PC-3 (cell line): ENCODE measurements around the gene L3MBTL4. TPM values are rescaled to one million over a fixed set of nuclear protein-coding genes. Genes with fewer than 3 reads are reported as not detected.
A peak's percentile ranks its signal among the peaks of the same experiment; 100 is the strongest.

Experiments used
- ATAC-seq: fragments of 200-7000 bp; cut with Tn5 transposase; 2 replicates; pipeline ENCODE4 v1.9.1; 2020; ENCODE audit warnings: mild to moderate bottlenecking, moderate library complexity
- BruUV-seq: library from RNA; stranded (reverse); fragments of 400-500 nt; replicated peaks from 2 replicates; lab custom pipeline; 2021; lab: Mats Ljungman, UMichigan
- CTCF ChIA-PET: fragments of 300-600 bp; sonication (Branson Sonifier 250); formaldehyde crosslinking; loops from one replicate; lab custom pipeline; 2022; ENCODE audit warnings: antibody characterized with exemption; lab: Charles Lee
- POLR2A ChIA-PET: fragments of 300-600 bp; sonication (Branson Sonifier 250); formaldehyde crosslinking; loops from one replicate; lab custom pipeline; 2022; ENCODE audit warnings: antibody characterized with exemption; ENCODE audit not compliant: unreplicated experiment; lab: Charles Lee
- DNase-seq: peaks from one replicate; pipeline ENCODE4 v3.0.0-alpha.2; 2015
- H2AFZ ChIP-seq: fragments of 300-600 bp; sonication (generic); 2 replicates; pipeline ENCODE4 v1.6.0; 2016; ENCODE audit warnings: antibody characterized with exemption, low read length
- H3F3A ChIP-seq: fragments of 300-600 bp; sonication (generic); one replicate; pipeline ENCODE4 v1.6.0; 2017; ENCODE audit warnings: antibody characterized with exemption, low read length, control low read depth, mild to moderate bottlenecking; ENCODE audit not compliant: unreplicated experiment
- H3K27ac ChIP-seq: fragments of 300-600 bp; sonication (generic); 2 replicates; pipeline ENCODE4 v1.5.1; 2016; ENCODE audit warnings: mild to moderate bottlenecking, low read length
- H3K27me3 ChIP-seq: fragments of 300-600 bp; sonication (generic); 2 replicates; pipeline ENCODE4 v1.6.1; 2016; ENCODE audit warnings: low read length, mixed read lengths
- H3K36me3 ChIP-seq: fragments of 300-600 bp; sonication (generic); 2 replicates; pipeline ENCODE4 v1.6.1; 2016; ENCODE audit warnings: low read depth, mixed run types, low read length, mixed read lengths
- H3K4me1 ChIP-seq: fragments of 300-600 bp; sonication (generic); 2 replicates; pipeline ENCODE4 v1.5.1; 2016; ENCODE audit warnings: low read length; ENCODE audit not compliant: insufficient read depth
- H3K4me2 ChIP-seq: fragments of 300-600 bp; sonication (generic); 2 replicates; pipeline ENCODE4 v1.6.0; 2016; ENCODE audit warnings: low read length
- H3K4me3 ChIP-seq: fragments of 300-600 bp; sonication (generic); 2 replicates; pipeline ENCODE4 v1.5.1; 2016; ENCODE audit warnings: mild to moderate bottlenecking, low read length, mixed read lengths
- H3K79me2 ChIP-seq: fragments of 300-600 bp; sonication (generic); 2 replicates; pipeline ENCODE4 v1.6.1; 2017; ENCODE audit warnings: low read length, mixed read lengths
- H3K9ac ChIP-seq: fragments of 300-600 bp; sonication (generic); 2 replicates; pipeline ENCODE4 v1.6.0; 2016; ENCODE audit warnings: mild to moderate bottlenecking, low read length
- H3K9me2 ChIP-seq: fragments of 300-600 bp; sonication (generic); replicated peaks from 2 replicates; pipeline ENCODE4 v1.6.1; 2016; ENCODE audit warnings: mixed run types, low read length, mixed read lengths
- H3K9me3 ChIP-seq: fragments of 300-600 bp; sonication (generic); 2 replicates; pipeline ENCODE4 v1.6.1; 2016; ENCODE audit warnings: low read length, mixed read lengths
- H4K20me1 ChIP-seq: fragments of 300-600 bp; sonication (generic); 2 replicates; pipeline ENCODE4 v1.6.1; 2016; ENCODE audit warnings: low read length, mixed read lengths
- CTCF ChIP-seq: fragments of 300-600 bp; sonication (generic); conservative IDR thresholded peaks from 2 replicates; pipeline ENCODE4 v1.5.1; 2017; ENCODE audit warnings: antibody characterized with exemption, low read depth, mild to moderate bottlenecking, low read length
- EZH2 ChIP-seq: fragments of 300-600 bp; sonication (generic); IDR thresholded peaks from one replicate; pipeline ENCODE4 v1.6.1; 2017; ENCODE audit warnings: antibody characterized with exemption, mild to moderate bottlenecking, low read length; ENCODE audit not compliant: unreplicated experiment
- EZH2phosphoT487 ChIP-seq: fragments of 300-600 bp; sonication (generic); IDR thresholded peaks from 2 replicates; pipeline ENCODE4 v1.6.1; 2018; ENCODE audit warnings: mild to moderate bottlenecking, antibody characterized with exemption, low read length, borderline replicate concordance
- intact Hi-C: fragments of 100-400 bp; cut with micrococcal nuclease; formaldehyde crosslinking; loops from 2 replicates; pipeline ENCODE4 v1.9.0; 2023
- total RNA-seq: library from RNA; depleted of rRNA; stranded (reverse); fragments of >200 nt; gene quantifications from 2 replicates; pipeline ENCODE4 v1.2.3, GENCODE V29; 2014

L3MBTL4 gene
- total RNA-seq, 1 experiment from 2014 or later, result 0.47 TPM

DNA sequence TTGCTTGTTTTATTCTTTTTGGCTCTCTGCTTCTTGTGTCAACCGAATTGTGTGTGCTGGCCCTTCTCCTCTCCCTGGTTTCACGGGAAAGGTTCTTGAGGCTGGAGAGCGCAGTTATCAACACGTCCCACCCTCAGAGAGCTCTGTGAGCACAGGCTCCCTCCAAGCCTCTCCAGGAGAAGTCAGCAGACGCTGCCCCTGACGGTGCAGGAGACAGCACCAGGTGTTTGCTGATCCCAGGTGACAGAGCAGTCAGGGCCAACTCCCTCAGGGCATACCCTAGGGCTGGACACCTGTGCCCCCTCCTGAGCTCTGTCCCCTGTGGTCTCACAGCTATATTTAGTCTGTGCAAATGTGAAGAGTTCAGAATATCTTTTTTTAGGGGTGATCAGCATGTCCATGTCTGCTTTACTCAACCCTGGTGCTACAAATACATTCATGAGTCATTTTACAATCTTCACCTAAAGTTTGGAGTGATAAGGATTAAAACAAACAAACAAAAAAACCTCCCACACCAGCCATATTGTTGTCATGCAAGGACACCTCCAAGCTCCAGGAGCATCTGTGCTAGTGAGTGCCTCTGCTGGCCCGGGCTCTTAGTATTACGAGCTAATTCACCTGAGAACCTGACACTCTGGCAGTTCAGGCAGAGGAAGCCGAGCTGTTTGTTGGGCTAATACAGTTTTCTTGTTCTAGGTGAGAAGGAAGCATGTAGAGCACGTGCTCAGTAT, 453.4 kb downstream of the L3MBTL4 start:
- ChIA-PET CTCF (no interaction called here), POLR2A (no interaction called here)
- peak; percentile 20 for ATAC-seq
- Histone ChIP-seq H3K4me2 (no peak overlapping the region), H4K20me1 (no peaks in the 10 kb centered on the region), H3K9me3 (no peaks in the 10 kb centered on the region), H3K79me2 (no peaks in the 10 kb centered on the region), H3K27ac (no peak overlapping the region), H3K27me3 (no peaks in the 10 kb centered on the region), H3F3A (no peaks in the 10 kb centered on the region), H2AFZ (no peak overlapping the region), H3K9ac (no peak overlapping the region), H3K4me3 (no peak overlapping the region), H3K9me2 (no peaks in the 10 kb centered on the region), H3K4me1 (0 out of 2 replicates have a peak, but pooled peaks cover 5% of the 10 kb centered on the region), H3K36me3 (no peaks in the 10 kb centered on the region)
- no peak for DNase-seq
- BruUV-seq, result no TSS peak
- TF ChIP-seq EZH2phosphoT487 (no peak), CTCF (no peak), EZH2 (no peak)
- intact Hi-C loops, result no loop called here

- H3K27me3 ChIP-seq, result no peaks in the 10 kb centered on the region
- ChIA-PET POLR2A (no interaction called here), CTCF (no interaction called here)
- H3K36me3 ChIP-seq, result no peaks in the 10 kb centered on the region
- H3K4me3 ChIP-seq, result no peak overlapping the region
- intact Hi-C loops, result no loop called here
- H3F3A ChIP-seq, result no peaks in the 10 kb centered on the region
- BruUV-seq, result no TSS peak
- no peaks in the 10 kb centered on the region for H3K79me2 ChIP-seq
- ATAC-seq, result no peak
- no peak overlapping the region for H3K27ac ChIP-seq
- H4K20me1 ChIP-seq, result no peaks in the 10 kb centered on the region
- TF ChIP-seq CTCF (no peak), EZH2 (no peak), EZH2phosphoT487 (no peak)
- 0 out of 2 replicates have a peak, but pooled peaks cover 5% of the 10 kb centered on the region for H3K4me1 ChIP-seq
- no peak for DNase-seq
- H3K4me2 ChIP-seq, result no peak overlapping the region
- H2AFZ ChIP-seq, result no peak overlapping the region
- no peak overlapping the region for H3K9ac ChIP-seq
- H3K9me2 ChIP-seq, result no peaks in the 10 kb centered on the region
- no peaks in the 10 kb centered on the region for H3K9me3 ChIP-seq
Measured at GRCh38 chr18:5958822-5959221, 455.9 kb downstream of the L3MBTL4 start.

DNA sequence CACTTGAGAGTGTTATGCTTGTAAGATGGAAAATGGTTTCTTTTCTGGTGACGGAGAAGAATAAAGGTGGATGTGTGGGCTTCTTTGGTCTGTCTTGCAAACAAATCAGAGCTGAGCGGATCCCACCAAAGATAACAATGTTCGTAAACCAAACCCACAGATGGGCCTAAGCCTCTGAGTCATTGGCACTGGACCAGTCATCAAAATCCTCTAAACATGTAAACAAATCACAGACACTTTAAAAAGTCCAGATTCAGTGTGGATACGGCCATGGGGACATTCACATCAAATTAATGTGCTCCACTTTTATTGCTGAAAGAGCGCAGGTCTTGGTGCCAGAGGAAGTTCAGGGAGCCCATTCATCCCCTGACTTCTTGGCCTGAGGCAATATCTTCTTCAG, 458.9 kb downstream of the L3MBTL4 start:
- no peaks in the 10 kb centered on the region for H3K27me3 ChIP-seq
- H3F3A ChIP-seq, result no peaks in the 10 kb centered on the region
- no peaks in the 10 kb centered on the region for H4K20me1 ChIP-seq
- TF ChIP-seq EZH2phosphoT487, result no peak
- TF ChIP-seq CTCF, result no peak
- TF ChIP-seq EZH2, result no peak
- H3K4me3 ChIP-seq, result no peak overlapping the region
- H2AFZ ChIP-seq, result no peak overlapping the region
- DNase-seq (no peak), ATAC-seq (no peak)
- ChIA-PET CTCF (no interaction called here), POLR2A (no interaction called here)
- intact Hi-C loops, result no loop called here
- no peak overlapping the region for H3K4me2 ChIP-seq
- no peaks in the 10 kb centered on the region for H3K4me1 ChIP-seq
- no peaks in the 10 kb centered on the region for H3K9me2 ChIP-seq
- no peak overlapping the region for H3K27ac ChIP-seq
- no peaks in the 10 kb centered on the region for H3K79me2 ChIP-seq
- H3K9ac ChIP-seq, result no peak overlapping the region
- no peaks in the 10 kb centered on the region for H3K9me3 ChIP-seq
- BruUV-seq, result no TSS peak
- no peaks in the 10 kb centered on the region for H3K36me3 ChIP-seq
